Ovary (tissue), 3 donors: Measurements from ENCODE around the gene KIF26A.

Experiments
- CTCF ChIP-seq, 3 donors: fragments of 450-650 bp in 2 of 3; fragments of 200-600 bp in 1 of 3; IDR thresholded peaks; one replicate each; pipeline versions ENCODE4 v1.5.1 to v1.8.0; 2016 to 2022; ENCODE audit warnings: antibody characterized with exemption in 3 of 3, mild to moderate bottlenecking in 1 of 3
- EP300 ChIP-seq: sonication (generic); formaldehyde crosslinking; IDR thresholded peaks from one replicate; pipeline ENCODE4 v1.6.1; 2017; ENCODE audit warnings: antibody characterized with exemption
- POLR2A ChIP-seq: fragments of 450-650 bp; IDR thresholded peaks from one replicate; pipeline ENCODE4 v1.6.1; 2017; ENCODE audit warnings: antibody characterized with exemption, mild to moderate bottlenecking, moderate library complexity
- donor health status: DM: no; HTN: no; CAD: no.

- TF ChIP-seq POLR2A (no peak), CTCF (IDR thresholded peaks at IDR 0.05) (no peak), EP300 (no peak)
Observed at GRCh38 chr14:104150136-104151025, 12.0 kb downstream of the KIF26A start.
